GM18868 (cell line): ENCODE measurements around the gene GPR63.

ENCODE experiments used
- ATAC-seq: cut with Tn5 transposase; IDR thresholded peaks from one replicate; pipeline ENCODE4 v1.9.1; 2021; ENCODE audit warnings: mild to moderate bottlenecking, moderate library complexity; ENCODE audit not compliant: unreplicated experiment

GPR63 gene

DNA sequence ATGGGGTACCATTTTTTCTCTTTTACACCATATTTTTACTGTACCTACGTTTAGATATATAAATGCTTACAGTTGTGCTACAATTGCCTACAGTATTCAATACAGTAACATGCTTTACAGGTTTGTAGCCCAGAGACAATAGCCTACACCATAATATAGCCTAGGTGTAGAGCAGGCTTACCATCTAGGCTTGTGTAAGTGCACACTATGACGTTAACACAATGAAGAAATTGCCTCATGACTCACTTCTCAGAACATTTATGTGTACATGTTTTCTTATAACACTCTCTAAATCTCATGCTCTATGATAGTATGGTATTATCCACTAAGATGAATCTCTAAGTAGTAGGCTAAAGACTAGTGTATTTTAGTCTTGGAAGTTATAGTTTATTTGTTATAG lies 13.5 kb downstream of the GPR63 start:
- ATAC-seq, result no peak

DNA sequence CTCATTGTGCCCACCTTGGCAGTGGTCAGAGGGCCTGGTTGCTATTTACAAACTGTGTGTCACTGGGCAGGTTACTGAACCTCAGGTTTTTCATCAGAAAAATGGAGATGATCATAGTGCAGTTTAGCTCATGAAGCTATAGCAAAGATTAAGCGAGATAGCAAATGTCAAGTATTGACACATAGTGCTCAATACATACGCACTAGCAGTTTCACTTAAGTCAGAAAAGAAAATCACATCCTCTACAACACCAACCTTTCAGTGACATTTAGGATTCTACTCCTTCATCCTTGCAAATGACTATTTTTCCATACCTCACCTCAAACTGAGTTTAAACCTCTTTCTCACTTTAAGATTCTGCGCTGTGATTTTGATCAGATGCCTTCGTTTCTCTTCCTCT lies 16.2 kb downstream of the GPR63 start:
- no peak for ATAC-seq

DNA sequence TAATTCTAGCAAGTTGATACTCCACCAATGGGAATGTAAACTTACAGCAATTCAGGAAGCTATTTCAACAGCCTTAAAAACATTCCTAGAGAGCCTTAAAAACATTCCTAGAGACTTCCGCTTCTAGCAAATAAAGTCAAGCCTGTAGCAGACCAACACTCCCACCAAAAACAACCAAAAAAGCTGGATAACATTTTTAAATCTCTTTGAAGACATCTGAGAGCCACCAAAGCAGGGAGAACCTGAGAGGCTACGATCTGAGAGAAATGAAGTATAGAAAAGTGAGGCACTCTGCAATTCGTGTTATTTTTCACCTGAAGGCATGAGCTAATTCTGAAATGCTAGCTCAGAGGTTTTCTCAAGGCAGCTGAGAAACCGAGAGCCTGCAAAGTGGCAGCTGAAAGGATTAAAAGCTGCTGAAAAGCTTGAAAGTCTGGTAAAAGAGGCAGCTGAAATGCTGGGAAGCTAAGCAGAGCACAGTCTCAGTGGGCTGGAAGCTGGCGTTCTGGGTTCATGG lies 20.9 kb downstream of the GPR63 start:
- ATAC-seq, result no peak

DNA sequence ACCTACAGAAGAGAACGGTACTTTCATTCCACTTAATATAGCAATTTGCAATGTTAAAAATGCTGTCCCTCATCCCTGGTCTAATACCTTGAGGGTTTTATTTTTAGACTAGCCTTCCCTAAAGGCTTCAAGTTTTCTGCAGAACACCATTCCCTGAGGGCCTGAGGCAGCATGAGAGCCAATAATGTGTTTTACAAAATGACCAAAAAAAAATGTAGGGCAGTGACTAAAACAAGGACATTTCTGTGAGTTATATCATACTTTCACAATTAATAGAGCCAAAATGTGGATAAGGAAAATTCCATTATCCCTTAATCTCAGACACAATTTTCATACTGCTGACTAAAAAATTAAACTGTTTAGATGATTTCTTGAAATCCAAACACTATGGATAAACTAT lies 22.7 kb downstream of the GPR63 start:
- no peak for ATAC-seq

DNA sequence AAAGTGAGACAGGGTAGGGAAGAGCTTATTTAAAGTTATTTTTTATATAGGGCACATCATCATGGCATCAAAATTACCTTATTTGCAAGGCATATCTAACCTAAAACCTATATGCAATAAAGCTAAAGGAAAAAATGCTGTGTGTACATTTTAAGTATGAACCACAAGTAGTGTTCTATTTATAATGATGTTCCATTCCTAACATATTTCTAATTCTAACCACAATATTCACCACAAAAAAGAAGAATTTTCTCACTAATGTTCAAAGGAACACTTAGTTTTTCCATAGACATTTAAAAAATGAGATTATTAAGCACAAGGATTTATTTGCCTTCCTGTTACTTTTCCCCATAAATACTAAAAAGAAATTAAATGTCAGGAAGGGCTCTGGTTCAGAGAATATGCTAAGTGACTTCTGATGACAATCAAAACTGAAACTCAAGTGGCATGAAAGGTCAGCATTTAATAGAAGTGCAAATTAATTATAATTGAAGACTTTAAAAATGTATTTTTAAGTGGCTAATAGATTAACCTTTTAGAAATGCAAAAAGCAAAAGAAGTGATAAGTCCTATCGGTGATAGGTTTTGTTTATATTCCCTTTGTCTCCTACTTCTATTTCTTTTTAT lies 25.1 kb downstream of the GPR63 start:
- no peak for ATAC-seq

DNA sequence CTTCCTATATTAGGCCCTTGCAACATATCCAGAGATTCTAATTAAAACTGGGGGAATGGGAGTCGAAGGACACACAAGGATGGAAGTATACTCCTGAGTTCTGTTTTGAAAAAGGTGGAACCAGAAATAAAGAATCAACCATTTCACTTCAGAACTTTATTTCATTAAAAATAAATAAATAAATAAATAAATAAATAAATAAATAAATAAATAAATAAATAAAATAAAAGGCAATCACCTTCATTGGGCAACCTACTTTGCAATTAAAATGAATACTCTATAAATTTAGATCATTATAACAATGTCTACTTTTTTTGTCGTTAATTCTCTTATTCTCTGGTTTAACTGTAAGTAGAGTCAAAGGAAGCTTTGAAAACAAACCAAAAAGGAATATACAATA lies 25.6 kb downstream of the GPR63 start:
- ATAC-seq, result no peak

DNA sequence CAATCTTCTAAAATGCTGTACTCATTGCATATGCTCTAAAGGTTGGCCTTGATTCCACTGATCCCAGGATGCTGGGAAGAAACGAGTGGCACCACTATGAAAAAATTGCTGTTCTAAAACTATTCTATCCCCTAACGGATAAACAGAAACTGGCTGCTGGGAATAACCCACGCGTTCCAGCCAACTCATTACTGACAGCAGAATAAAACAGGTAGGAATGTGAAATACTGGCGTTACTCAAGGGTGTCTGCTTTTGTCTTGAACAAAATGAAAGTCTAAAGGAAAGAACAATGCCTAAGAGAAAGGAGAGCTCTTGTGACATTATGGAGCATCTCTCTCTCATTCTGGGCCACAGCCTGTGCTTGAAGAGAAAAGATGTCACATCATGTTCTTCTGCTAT lies 26.1 kb downstream of the GPR63 start:
- ATAC-seq, result no peak

DNA sequence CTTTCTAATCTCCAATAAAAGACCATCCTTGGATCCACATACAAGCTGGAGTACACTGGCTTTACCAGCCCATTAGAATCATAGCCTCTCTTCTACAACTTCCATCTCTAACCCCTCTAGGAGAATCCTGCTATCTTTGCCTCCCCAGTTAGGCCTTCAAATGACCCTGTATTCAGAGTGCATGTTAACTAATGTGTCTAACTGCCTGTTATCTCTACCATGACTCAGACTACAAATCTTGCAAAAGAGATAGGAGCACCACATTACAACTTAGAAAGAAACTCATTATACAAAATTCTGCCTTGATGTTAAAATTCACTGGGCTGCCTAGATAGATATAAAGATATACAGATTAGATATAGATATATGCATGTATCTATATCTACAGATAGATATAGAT lies 28.2 kb downstream of the GPR63 start:
- no peak for ATAC-seq

DNA sequence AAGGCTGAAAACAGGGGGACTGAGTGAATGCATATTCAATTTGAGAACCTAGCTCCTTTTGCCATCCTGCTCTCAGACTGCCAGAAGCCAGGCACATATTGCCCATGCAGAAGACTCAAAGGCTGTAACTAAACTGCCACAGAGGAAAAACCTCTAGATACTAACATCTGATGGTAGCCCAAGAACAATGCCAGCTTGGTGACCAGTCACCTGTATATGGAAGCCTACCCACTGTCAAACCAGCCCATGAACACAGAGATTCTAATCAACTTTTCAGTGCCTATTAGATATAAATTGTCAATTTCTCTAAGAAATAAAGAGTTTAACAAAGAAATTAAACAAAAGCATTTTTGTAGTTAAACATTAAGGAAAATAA lies 34.2 kb downstream of the GPR63 start:
- no peak for ATAC-seq

DNA sequence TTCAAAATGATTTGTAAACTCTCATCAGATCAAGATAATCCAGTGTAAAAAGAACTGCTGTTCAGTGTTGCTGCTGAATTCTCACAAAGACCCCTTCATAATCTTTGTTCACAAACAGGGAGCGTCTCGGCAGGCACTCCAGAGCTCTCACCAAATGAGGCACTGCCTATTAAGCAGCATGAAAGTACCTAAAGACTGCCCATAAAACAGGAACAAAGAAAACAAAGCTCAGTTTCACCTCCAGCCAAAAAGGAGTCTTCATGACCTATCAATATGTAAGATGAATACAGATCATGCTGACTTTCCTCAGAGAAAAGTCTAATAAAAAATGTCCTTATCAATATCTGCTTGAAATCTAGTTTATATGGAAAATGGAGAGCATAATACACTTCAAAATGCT lies 41.8 kb downstream of the GPR63 start:
- ATAC-seq, result peak; percentile 98

DNA sequence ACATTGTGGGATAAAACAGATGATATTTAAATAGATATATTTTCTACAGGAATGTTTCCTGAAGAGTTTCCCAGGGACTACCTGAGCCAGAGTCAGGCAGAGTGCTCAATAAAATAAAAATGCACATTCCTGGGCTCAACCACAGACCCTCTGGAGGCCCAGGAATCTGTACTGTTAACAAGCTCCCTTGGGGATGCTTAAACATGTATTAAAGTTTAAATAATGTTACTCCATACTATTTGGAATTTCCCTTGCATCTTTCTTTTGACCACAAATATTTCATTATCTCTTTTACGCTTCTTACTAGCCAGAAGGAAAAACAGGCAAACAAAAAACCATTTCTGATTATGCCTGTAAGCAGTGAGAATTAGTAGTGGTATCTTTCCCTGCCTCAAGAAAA lies 42.3 kb downstream of the GPR63 start:
- peak; percentile 38 for ATAC-seq

DNA sequence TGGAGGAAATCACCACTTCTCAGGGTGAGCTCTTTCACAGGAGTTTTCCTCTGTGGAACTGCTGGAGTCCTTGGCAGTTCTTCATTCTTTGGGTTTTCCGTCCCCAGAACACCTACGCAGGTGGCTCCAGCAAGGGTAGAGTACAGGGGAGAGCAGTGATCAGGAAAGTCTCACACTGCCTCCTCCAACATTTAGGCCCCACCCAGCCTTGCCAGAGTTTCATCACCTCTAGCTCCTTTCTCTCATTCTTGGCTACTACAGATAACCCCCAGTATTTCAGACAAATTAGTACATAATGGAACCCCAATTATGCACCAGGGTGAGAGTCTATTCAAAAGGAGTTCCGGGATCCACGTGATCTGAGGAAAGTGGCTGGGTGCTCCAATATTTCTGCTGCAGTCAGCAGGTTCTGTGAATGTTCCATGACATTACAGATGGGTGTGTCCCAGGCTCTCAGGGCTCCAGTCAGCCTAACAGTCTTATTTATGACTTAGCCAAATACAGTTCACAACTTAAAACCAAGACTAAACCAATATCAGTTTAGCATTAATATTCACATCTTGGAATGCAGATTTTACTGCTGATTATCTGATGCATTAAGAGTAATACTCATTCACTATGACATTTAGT lies 44.6 kb downstream of the GPR63 start:
- no peak for ATAC-seq

DNA sequence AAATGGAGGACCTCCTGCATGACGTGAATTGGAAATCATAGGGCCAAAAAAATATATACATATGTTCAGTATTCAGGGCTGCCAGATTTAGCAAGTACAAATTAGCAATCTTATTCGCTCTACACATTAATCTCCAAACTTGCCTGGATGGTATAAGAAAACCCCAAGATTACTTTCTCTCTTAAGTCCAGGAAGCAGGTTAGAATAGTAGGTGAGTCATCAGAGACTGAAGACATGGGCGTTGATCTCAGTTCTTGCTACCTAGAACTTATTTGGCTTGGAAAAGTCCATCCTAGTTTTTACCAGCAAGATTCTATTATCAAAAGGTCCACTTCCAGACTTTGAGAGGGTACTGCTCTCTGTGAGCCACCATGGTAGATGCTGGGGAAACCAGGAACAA lies 47.4 kb downstream of the GPR63 start:
- ATAC-seq, result no peak

DNA sequence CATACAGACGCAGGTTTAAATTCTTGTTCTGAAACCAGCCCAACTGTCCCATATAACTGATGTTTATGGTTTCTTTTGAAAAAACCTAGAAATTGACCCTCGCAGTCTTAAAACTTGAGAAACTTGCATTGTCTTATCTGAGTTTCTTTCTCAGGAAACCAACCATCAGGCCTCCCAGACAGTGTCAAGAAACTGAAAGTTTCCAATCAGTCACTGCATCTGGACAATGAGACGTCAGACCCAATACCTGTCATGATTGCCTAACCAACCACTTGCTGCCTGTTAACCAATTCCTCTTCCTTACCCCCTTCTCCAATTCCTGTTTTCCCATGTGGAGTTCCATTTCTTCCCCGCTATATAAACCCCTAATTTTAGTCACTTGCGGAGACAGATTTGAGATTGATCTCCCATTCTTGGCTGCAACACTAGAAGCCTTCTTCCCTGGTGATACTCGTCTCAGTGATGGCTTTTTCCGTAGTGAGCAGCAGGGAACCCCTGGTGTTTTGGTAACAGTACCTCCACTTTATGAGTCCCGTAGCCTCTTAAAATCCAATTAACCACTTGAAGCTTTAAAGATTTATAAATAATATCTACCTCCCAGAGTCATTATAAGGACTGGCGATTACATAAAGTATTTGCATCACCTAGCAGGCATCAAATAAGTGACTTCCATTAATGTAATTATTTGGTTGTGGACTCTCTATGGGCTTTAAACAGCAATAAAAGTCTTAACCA lies 49.3 kb downstream of the GPR63 start:
- no peak for ATAC-seq

DNA sequence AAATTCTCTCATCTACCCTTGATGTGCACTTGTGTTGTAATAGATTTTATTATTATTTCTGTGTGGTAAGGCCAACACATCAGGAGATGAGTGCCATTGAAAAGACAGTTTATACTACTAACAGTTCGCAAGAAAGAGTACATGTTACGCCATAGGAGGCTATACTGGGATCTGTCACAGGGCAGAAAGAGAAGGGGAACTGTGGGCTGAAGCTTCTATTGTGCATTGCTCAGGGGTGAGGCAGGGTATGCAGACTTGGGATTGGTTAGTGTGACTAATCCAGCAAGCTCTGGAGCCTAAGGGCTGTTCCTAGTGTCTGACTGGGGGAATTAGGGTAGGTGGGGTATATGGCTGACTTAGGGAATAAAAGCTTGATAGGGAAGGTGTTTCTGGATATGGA lies 50.9 kb downstream of the GPR63 start:
- no peak for ATAC-seq

DNA sequence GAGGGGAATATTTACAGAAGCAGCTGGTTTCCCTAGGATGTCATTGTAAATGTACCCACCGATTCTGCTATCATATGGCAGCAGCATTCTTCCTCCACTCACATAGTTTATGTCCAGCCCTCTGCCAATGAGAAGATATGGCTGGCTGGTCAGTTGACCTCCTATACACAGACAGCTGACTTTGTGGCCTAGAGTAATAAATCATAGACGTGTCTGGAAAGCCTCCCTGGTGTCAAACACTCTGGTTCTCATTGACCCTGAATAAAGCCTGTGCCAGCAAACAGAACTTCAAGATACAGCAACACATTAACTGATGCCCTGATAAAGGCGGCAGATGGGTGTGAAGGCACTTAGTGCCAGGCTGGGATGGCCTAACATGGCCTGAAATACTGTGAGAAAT lies 52.6 kb downstream of the GPR63 start:
- ATAC-seq, result no peak

DNA sequence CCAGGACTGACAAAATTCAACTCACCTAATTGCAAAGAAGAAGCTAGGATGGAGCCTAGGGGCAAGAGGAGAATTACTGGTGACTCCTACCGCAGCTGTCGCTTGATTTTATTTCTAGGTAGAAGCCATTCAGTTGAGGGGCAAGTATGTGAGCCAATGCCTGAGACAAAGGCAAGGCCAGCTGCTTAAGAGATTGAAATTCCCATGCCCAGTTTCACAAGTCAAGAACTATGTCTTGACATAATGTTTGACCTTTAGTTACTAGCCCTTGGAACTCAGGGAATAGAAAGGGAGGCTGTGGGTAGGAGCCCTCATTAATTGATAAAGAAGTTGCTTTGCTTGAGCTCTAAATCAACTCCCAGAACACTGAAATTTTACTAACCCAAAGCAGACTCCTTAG lies 54.0 kb downstream of the GPR63 start:
- ATAC-seq, result no peak

DNA sequence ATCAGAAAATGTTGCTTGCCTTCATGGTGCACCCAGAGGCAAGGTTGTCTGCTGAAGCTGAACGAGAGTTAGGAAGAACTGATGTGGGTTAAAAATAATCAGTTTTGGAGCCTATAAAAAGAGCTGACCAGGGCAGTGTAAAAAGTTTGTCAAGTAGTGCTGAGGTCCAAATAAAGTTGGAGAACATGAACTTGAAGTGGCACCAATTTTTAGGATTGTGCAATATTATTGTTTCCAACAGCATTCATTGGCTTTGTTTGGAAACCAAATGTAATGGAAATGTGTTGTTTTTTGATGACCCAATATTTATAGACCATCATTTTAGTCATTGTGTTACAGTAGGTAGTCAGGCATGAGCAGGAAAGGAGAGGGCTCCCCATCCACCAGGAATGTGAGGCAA lies 55.7 kb downstream of the GPR63 start:
- no peak for ATAC-seq

DNA sequence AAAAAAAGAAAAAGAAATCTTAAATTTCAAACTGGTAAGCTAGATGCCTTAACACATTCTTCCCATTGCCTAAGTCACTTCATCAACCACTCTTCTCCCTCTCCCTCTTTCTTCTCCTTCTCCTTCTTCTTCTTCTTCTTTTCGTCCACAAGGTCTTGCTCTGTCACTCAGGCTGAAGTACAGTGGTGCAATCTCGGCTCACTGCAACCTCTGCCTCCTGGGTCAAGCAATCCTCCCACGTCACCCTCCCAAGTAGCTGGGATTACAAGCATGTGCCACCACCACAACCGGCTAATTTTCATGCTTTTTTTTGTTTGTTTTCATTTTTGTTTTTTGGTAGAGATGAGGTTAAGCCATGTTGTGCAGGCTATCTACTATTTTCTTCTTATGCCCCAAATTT lies 60.2 kb downstream of the GPR63 start:
- no peak for ATAC-seq

DNA sequence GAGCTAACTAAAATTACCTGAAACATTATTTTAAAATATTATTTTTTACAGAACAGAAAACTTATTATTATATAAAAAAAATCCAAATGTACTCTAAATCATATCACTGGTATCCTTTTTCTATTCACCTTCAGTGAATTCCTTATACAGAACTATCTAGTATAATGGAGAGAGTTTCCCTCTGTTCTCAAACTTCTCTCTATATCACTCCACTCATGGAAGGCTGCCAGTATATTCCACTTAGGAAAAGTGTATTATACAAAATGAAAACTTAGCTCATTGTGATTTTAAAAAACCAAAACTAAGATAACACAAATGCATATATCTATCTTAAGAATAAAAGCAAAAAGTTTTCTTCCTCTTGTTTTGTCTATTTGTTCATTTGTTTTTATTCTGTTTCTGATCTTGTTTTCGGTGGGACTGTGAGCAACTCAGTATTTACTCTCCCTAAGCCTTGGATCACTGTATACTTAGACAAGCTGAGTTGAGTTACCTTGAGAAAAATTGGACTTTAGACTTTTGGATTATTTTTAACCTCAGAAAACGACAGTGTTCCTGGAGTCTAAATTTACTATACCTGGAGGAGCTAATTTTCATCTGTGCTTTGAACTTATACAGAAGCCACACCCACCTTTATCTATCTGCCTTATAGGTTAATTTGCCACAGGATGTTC lies 61.4 kb downstream of the GPR63 start:
- ATAC-seq, result no peak

DNA sequence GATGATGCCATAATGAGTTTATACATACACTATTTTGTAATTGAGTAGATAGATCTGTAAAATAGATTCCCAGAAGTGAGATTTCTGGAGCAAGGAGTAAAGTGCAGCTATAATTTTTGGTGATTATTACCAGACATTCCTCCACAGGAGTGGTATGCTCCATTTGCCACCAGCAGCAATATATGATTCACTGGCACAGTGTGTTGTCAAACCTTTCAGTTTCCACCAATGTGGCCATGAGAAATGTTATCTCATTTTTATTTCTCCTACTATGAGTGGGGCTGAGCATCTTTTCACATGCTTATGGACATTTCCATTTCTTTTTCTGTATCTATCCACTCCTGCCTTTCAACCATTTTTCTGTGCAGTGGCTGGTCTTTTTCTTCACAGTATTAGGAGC lies 70.5 kb downstream of the GPR63 start:
- no peak for ATAC-seq

DNA sequence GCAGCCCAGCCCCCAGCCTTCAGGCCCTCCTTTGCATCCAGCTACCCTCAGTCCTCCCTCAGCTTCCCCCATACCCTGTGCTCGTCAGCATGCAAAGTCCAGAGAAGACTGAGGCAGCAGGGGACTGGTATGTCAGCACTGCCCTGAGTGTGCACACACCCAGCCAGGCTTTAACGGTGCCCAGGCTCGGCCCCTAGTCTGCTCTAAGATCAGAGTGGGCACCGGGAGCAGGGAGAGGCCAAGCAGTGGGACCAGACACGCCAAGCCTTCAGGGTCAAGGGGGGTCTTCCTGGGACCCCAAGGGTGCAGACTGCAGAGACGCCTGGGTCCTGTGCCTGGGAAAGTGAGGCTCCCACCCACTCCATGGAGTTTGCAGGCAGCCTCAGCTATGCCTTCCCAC lies 74.7 kb downstream of the GPR63 start:
- ATAC-seq, result no peak
